ENCODE data around the gene RUNX2. TPM values are rescaled to one million over a fixed set of nuclear protein-coding genes. Genes with fewer than 3 reads are reported as not detected.

RUNX2 gene
- total RNA-seq, 4 donors from 2014 or later, result 0.78 to 2.0 (median 0.94) TPM

DNA sequence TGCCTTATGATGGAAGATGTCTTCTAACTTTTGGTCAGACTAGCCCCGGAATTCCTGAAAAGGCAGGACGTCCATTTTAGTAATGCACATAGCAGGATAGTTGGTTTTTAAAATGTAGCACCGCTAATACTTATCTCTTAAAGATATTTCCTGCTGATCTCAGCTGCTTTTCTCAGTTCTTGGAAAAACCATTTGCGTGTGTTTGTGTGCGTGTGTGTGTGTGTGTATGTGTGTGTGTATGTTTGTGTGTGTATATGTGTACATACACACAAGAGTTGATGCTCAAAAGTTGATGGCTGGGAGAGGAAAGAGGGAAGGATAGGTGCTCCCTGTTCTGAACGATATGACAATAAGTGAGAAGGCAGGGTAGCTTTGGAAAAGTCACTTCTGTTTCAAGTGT lies 111.3 kb downstream of the RUNX2 start:
- intact Hi-C loops (cut with DNase I; ENCODE audit: low total_unique reads), result no loop called here
- Histone ChIP-seq H3K4me3 (no peak overlapping the region), H3K9me3 (no peaks in the 10 kb centered on the region), H3K27ac (no peak overlapping the region), H3K27me3 (no peaks in the 10 kb centered on the region), H3K36me3 (no peaks in the 10 kb centered on the region), H3K4me1 (peaks cover 0 to 8% of the 10 kb centered on the region in 2 donors)
- ATAC-seq (no peak), DNase-seq (no peak)
- in situ Hi-C loops (cut with MboI; ENCODE audit: low sequenced_read_pairs in 4 of 4), result no loop called here
- no peak for TF ChIP-seq POLR2A (IDR thresholded peaks at IDR 0.05)
- TF ChIP-seq, protein P1, sequence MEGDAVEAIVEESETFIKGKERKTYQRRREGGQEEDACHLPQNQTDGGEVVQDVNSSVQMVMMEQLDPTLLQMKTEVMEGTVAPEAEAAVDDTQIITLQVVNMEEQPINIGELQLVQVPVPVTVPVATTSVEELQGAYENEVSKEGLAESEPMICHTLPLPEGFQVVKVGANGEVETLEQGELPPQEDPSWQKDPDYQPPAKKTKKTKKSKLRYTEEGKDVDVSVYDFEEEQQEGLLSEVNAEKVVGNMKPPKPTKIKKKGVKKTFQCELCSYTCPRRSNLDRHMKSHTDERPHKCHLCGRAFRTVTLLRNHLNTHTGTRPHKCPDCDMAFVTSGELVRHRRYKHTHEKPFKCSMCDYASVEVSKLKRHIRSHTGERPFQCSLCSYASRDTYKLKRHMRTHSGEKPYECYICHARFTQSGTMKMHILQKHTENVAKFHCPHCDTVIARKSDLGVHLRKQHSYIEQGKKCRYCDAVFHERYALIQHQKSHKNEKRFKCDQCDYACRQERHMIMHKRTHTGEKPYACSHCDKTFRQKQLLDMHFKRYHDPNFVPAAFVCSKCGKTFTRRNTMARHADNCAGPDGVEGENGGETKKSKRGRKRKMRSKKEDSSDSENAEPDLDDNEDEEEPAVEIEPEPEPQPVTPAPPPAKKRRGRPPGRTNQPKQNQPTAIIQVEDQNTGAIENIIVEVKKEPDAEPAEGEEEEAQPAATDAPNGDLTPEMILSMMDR (IDR thresholded peaks at IDR 0.05 in 4 of 5, conservative IDR thresholded peaks at IDR 0.05 in 1 of 5), result no peak

DNA sequence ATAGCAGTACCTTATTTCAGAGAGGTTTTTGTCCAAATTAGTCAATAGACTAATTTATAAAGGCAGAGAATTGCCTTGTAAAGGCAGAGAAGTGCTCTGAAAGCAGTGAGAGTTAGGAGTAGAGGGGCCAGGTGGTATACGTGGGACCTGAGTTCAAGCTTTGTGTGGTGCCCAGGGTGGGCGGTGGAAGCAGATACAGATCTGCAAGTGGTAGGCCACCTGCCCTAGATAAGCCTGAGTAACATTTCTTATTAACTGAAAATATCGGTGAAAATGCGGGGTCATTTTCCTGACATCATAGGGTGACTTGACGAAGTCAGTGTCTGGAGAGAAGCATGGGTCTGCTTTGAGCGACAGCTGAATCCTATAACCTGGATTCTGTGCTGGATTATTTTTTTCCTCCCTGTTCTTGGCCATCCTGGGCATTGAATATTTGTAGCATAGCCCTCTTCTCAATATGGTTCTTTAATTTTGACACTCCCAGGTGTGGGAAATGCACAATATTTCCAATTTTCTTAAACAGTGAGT lies 111.8 kb downstream of the RUNX2 start:
- in situ Hi-C loops (cut with MboI; ENCODE audit: low sequenced_read_pairs in 4 of 4) (no loop called here), intact Hi-C loops (cut with DNase I; ENCODE audit: low total_unique reads) (no loop called here)
- H3K36me3 ChIP-seq, result no peaks in the 10 kb centered on the region
- no peaks in the 10 kb centered on the region for H3K9me3 ChIP-seq
- no peaks in the 10 kb centered on the region for H3K27me3 ChIP-seq
- ATAC-seq (no peak), DNase-seq (no peak)
- H3K4me3 ChIP-seq, result no peak overlapping the region
- H3K27ac ChIP-seq, result no peak overlapping the region
- no peak for TF ChIP-seq POLR2A (IDR thresholded peaks at IDR 0.05)
- TF ChIP-seq, protein P1 (IDR thresholded peaks at IDR 0.05 in 4 of 5, conservative IDR thresholded peaks at IDR 0.05 in 1 of 5), result no peak
- H3K4me1 ChIP-seq, result peaks cover 0 to 8% of the 10 kb centered on the region in 2 donors

DNA sequence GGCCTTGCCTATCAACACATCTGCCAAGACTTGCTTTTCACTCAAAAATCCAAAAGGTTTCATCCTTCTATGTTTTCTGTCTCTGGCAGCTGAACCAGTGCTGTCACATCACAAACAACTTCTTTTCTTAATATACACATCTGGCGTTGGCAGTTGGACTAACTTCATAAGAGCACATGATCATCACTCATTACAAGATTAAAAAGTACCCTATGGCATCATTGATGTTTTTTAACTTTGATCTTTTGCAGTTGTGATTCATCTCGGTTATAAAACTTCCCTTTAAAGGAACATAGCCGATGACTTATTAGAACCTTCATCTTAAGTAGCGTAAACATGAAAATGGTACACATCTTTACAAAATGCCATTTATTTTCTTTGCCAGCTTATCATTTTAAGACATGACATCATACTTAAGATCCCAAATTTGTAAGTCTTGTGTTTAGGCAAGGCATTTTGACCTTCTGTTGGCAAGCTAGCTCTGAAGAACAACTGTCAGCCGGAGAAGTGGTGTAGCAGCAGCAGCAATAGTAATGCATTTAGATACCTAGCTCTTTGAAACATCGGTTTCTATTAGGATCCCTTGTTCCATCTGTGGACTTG lies 113.8 kb downstream of the RUNX2 start:
- Histone ChIP-seq H3K27me3 (no peaks in the 10 kb centered on the region), H3K4me1 (peaks cover 18% of the 10 kb centered on the region in 2 donors), H3K4me3 (no peak overlapping the region), H3K27ac (no peak overlapping the region), H3K9me3 (no peaks in the 10 kb centered on the region), H3K36me3 (no peaks in the 10 kb centered on the region)
- in situ Hi-C loops (cut with MboI; ENCODE audit: low sequenced_read_pairs in 4 of 4), result no loop called here
- TF ChIP-seq, protein P1 (IDR thresholded peaks at IDR 0.05 in 4 of 5, conservative IDR thresholded peaks at IDR 0.05 in 1 of 5), result no peak
- TF ChIP-seq POLR2A (IDR thresholded peaks at IDR 0.05), result no peak
- intact Hi-C loops (cut with DNase I; ENCODE audit: low total_unique reads), result no loop called here
- DNase-seq (no peak), ATAC-seq (no peak)

DNA sequence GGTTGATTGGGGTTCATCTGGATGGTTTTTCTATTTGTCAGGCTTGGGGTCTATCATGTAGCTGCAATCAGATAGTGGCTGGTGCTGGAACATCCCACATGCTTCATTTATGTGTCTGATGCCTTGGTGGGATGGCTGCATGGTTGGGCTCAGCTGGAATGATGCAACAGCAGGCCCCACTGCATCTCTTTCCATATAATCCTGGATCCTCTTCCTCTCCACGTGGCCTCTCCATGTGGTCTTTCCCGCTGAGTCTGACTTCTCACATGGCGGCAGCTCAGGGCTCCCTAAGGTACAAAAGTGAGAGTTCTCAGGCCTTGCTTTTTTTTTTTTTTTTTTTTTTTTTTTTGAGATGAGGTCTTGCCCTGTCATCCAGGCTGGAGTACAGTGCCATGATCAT lies 114.6 kb downstream of the RUNX2 start:
- H3K4me1 ChIP-seq, result peaks cover 18 to 19% of the 10 kb centered on the region in 2 donors

More for the DNA sequence above, 114.6 kb downstream of the RUNX2 start:
- intact Hi-C loops (cut with DNase I; ENCODE audit: low total_unique reads) (no loop called here), in situ Hi-C loops (cut with MboI; ENCODE audit: low sequenced_read_pairs in 4 of 4) (no loop called here)
- H3K4me3 ChIP-seq, result no peak overlapping the region
- no peaks in the 10 kb centered on the region for H3K27me3 ChIP-seq
- TF ChIP-seq POLR2A (IDR thresholded peaks at IDR 0.05), result no peak
- TF ChIP-seq, protein P1 (IDR thresholded peaks at IDR 0.05 in 4 of 5, conservative IDR thresholded peaks at IDR 0.05 in 1 of 5), result no peak
- H3K36me3 ChIP-seq, result no peaks in the 10 kb centered on the region
- DNase-seq (no peak), ATAC-seq (no peak)
- H3K27ac ChIP-seq, result no peak overlapping the region
- no peaks in the 10 kb centered on the region for H3K9me3 ChIP-seq

Data from gastrocnemius medialis (tissue), 4 donors.